22Rv1 (cell line): ENCODE data around the gene STAT4.

ENCODE experiments used
- CTCF ChIP-seq: fragments of 450-650 bp; IDR thresholded peaks from 2 replicates; pipeline ENCODE4 v1.5.1; 2017; ENCODE audit warnings: mild to moderate bottlenecking
- ZFX ChIP-seq: fragments of 450-650 bp; IDR thresholded peaks from 2 replicates; pipeline ENCODE4 v1.6.1; 2017; ENCODE audit warnings: antibody characterized with exemption, borderline replicate concordance

- TF ChIP-seq CTCF (no peak; the same call in 1 of the 2 replicates), ZFX (no peak)
Measured at GRCh38 chr2:191013932-191014652, 136.7 kb downstream of the STAT4 start, which contains the start of gene STAT1.
